GM18909 (cell line): ENCODE measurements around the gene ABHD10.
"Not testable (repeated sequence)": the region's sequence is repeated elsewhere in the genome, so short reads cannot be mapped to it uniquely, and the experiment has no call there.

Experiments
- ATAC-seq: cut with Tn5 transposase; IDR thresholded peaks from one replicate; pipeline ENCODE4 v1.9.1; 2021; ENCODE audit warnings: mild to moderate bottlenecking; ENCODE audit not compliant: unreplicated experiment, poor library complexity

Gene ABHD10

DNA sequence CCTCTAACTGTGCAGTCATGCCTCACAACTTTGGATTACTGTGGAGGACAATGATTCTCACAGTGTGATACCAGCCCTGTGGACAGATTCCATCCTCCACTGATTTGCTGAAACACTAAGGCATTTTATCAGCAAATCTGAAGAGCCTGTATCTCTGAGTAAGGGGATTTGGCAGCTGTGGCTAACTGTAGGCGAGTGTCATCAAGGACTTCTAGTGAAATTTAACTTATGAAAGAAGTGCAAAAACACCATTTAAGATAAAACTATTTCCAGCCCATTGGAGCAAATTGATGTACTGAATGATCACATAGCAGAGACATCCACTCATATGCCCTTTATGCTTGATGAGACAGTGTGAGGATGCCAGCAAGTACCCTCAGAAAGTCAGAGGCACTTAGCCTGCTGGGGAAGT lies 41.9 kb downstream of the ABHD10 start:
- ATAC-seq, result no peak

DNA sequence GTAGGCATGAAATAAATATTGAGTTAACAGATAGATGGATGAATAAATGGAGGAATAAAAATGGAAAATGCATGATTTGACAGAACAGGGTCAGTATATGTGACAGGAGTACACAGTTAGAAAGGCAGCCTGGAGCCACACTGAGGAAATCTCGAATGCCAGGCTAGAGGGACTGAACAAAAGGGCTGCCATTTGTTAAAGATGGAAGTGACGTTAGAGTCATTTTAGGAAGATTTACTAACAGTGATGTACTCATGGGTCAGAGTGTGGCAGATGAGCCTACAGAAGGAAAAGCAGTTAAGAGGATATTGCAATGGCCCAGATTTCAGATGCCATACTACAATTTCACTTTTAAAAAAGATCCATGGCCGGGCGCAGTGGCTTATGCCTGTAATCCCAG lies 48.3 kb downstream of the ABHD10 start:
- no peak for ATAC-seq

DNA sequence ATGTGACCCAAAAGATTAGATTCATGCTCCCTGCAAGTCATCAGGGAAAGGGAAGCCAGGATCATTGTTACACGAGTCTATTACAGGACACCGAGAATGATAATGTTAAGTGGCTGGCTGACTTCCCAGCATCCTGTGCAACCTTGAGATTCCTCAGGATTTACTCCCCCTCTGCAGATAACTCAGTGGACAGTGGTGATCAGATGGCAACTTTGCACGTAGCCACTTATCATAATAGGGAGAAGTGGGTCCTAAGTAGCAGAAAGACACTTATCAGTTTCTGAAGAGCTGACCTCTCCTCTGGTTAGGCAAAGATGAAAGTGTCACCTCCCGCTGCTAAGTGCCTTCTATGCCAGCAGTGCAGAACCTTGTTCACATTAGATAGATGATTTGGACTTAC lies 49.0 kb downstream of the ABHD10 start:
- no peak for ATAC-seq

DNA sequence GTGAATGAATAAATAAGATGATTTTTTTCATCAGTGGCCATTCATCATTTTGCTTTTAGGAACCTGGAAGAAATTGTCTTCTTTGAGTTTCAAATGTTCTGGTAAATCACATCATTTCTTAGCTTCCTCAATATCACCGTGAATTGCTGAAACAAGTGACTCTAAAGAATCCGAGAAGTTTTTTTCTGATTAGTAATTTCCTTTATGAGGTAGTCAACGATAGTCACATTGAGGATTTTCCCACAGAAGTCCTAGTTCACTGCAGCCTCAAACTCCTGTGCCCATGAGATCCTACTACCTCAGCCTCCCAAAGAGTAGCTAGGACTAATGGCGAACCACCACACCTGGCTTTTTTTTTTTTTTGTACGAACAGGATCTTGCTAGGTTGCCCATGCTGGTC lies 52.1 kb downstream of the ABHD10 start:
- no peak for ATAC-seq

DNA sequence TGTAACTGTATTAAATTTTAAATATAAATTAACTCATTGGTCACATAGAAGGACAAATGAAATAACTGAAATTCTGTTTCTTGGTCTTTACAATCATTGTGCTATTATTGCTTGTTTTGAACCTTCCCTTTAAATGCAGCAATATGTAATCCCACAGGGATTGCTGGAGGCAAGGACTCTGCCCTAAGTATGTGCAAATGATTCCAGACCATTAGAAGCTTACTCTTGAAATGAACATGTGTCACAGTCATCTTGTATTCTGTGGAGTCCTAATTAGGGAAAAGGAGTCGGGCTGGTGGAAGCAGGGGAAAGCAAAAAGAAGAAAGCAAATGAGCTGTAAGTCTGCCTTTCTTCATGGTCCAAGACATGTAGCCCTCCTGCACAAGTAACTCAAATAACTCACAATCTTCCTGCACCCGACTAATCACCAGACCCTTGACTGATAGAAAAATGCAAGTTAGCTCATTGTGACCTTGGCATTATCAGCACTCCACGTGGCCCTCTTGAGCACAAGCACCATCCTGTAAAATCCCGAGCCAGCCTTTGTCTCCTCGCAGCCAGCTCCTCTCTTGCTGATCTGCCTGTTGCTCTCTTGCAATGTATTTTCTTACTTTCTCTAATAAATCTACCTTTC lies 53.4 kb downstream of the ABHD10 start:
- ATAC-seq, result no peak

DNA sequence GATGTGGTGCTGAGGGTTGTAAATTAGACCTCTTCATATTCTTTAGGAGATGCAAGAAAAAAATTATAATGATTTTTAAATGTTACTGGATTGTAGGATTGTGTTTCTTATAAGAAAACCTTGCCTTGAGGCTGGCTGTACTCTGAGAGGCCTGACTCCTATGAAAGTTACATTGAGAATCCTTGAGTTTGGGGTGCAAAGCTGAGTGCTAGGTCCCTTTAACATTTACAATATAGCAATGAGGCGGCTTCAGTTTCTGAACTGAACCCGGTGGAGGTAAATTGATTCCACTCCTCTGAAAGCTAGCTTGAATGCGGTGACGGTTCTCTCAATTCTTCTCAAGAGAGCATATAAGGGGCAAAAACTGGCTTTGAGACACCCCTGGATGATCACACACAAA lies 55.6 kb downstream of the ABHD10 start, which contains the start of gene TMPRSS7:
Gene TMPRSS7 (plus strand): TSS at position 301 of the 400 bp plus-strand sequence. CDS start 110 bp downstream, outside the sequence.
- no peak for ATAC-seq

DNA sequence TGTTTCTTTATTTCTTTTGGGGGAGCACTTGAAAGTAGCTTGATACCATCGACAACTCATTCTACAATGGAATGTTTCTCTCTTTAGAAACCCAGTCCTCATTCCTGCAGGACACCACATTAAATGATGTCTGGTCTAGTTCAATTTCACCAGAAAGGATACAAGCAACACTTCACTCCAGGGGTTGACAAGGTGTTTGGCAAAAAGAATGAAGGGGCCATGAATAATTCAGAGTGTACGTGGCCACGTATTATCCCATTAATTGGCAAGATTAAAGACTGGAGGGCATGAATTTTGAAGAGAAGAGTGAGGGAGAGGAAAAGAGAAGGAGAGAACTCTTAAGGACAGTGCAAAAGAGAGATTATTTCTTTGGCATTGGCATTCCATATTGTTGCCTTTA lies 56.4 kb downstream of the ABHD10 start:
- ATAC-seq, result no peak

DNA sequence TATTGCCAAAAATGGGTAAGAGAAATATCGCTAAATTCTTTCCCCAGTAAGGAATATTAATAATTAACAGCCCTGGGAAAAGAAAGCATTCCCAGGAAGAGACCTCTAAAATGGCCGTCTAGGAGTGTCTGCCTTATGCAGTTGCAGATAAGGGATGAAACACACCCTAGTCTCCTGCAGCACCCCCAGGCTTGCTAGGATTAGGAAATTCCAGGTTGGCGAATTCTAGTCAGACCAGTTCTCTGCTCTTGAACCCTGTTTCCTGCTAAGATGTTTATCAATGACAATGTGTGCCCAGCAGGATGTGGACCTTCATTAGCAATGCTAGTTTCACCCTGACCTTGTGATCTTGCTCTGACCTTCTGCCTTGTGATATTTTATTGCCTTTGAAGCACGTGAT lies 58.4 kb downstream of the ABHD10 start:
- ATAC-seq, result not testable (repeated sequence)

DNA sequence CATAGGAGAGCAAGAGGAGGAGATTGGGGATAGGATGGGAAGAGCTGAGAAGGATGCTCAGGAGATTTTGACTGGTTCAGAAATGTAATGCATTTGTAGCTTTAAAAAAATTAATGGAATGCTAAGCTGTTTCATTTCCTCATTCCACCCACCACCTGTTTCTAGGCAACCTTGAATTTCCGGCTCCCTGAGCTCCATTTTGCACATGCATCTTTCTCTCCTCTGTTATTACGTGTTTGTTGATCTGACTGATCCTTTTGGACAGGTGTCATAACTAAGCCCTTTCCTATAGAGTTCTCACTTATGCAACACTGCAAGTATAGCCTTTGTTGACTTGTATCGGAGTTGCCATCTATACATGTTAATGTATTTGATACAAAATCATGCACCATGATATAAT lies 60.0 kb downstream of the ABHD10 start:
- no peak for ATAC-seq

DNA sequence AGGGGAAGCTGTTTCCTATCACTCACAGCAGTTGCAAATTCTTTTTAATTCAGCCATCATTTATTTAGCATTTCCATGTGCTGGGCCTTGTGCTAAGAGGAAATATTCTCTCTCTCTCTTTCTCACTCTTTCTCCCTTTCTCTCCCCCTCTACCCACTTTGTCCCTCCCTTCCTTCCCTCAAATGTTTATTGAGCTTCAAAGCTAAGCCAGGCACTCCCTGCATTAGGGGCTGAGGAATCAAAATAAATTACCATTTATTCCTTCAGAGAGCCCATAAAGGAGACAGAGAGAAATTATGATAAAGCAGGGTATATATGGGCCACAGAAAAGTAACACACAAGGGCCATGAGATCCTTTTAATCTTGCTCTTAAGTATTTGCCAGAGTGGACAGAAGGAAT lies 62.5 kb downstream of the ABHD10 start:
- ATAC-seq, result no peak

DNA sequence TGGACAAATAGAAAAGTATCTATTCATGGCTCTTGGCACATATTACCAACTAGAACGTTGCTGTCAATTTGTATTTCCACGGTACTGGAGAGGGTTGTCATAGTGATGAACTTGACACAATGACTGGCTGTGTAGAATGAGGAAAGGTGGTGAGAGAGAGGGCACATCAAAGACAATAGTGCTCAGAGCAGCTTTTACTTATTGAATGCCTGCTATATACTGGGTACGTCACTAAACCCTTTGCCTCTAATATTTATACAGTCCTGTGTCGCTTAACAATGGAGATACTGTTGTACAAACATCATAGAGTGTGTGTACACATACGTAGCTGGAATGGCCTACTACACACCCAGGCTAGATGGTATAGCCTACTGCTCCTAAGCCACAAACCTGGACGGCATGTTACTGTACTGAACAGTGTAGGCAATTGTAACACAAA lies 64.0 kb downstream of the ABHD10 start:
- no peak for ATAC-seq
